Osteocyte (in vitro differentiated cells): ENCODE results near the gene TACC2. TPM values are rescaled to one million over a fixed set of nuclear protein-coding genes. Genes with fewer than 3 reads are reported as not detected.

Experiments
- DNase-seq: peaks from one replicate; pipeline ENCODE4 v3.0.0; 2021; ENCODE audit warnings: mixed read lengths; ENCODE audit not compliant: unreplicated experiment; ENCODE audit errors: extremely low spot score
- H3K27ac Mint-ChIP-seq: one replicate; pipeline ENCODE4 v1.8.0; 2021; ENCODE audit warnings: mild to moderate bottlenecking, mixed read lengths; ENCODE audit not compliant: unreplicated experiment
- H3K27me3 Mint-ChIP-seq: one replicate; pipeline ENCODE4 v1.8.0; 2021; ENCODE audit warnings: mixed read lengths; ENCODE audit not compliant: unreplicated experiment
- H3K36me3 Mint-ChIP-seq: one replicate; pipeline ENCODE4 v1.8.0; 2021; ENCODE audit warnings: mixed read lengths; ENCODE audit not compliant: unreplicated experiment
- H3K4me1 Mint-ChIP-seq: one replicate; pipeline ENCODE4 v1.8.0; 2021; ENCODE audit warnings: mixed read lengths; ENCODE audit not compliant: unreplicated experiment
- H3K4me3 Mint-ChIP-seq: one replicate; pipeline ENCODE4 v1.8.0; 2021; ENCODE audit warnings: mild to moderate bottlenecking, moderate library complexity, mixed read lengths; ENCODE audit not compliant: unreplicated experiment
- H3K9me3 Mint-ChIP-seq: one replicate; pipeline ENCODE4 v1.8.0; 2021; ENCODE audit warnings: mixed read lengths; ENCODE audit not compliant: unreplicated experiment
- CTCF ChIP-seq: fragments of 200-600 bp; sonication (generic); IDR thresholded peaks from 2 replicates; pipeline ENCODE4 v1.5.0; 2021; ENCODE audit warnings: antibody characterized with exemption, mild to moderate bottlenecking, moderate library complexity
- total RNA-seq: library from RNA; stranded (reverse); gene quantifications from 2 replicates; pipeline ENCODE4 v1.2.1, GENCODE V29; 2021

Gene TACC2
- total RNA-seq, 1 donor from 2014 or later: 64.2 TPM

- Mint-ChIP-seq H3K36me3 (no peaks in the 10 kb centered on the region), H3K27ac (no peak overlapping the region), H3K4me1 (peaks cover 24% of the 10 kb centered on the region), H3K27me3 (no peaks in the 10 kb centered on the region), H3K9me3 (no peaks in the 10 kb centered on the region), H3K4me3 (no peak overlapping the region)
- no peak for DNase-seq
- no peak for TF ChIP-seq CTCF
These were observed 60.1 kb downstream of the TACC2 start for GRCh38 chr10:122049076-122049475.

DNA sequence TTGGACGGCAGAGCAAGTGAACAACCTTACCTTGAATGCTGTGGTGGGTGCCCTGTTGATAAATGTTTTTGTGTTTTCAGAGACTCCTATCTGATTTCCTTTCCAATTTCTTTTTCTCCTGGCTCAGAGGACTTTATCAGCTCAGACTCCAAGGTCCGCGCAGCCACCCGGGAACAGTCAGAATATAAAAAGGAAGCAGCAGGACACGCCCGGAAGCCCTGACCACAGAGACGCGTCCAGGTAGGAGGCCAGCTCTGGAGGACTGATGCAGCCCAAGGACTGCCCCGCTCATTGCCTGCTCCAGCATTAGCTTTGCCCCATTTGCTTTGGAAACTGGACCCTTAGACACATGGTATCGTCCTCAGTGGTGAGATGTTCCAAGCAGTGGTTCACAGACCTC is 61.3 kb downstream of the TACC2 start:
- no peak for TF ChIP-seq CTCF
- Mint-ChIP-seq H3K9me3 (no peaks in the 10 kb centered on the region), H3K4me3 (no peak overlapping the region), H3K27me3 (no peaks in the 10 kb centered on the region), H3K36me3 (no peaks in the 10 kb centered on the region), H3K27ac (no peak overlapping the region), H3K4me1 (peaks cover 16% of the 10 kb centered on the region)
- DNase-seq: no peak

- Mint-ChIP-seq H3K4me1 (peaks cover 16% of the 10 kb centered on the region), H3K9me3 (no peaks in the 10 kb centered on the region), H3K27ac (peak overlapping the region; percentile 27), H3K27me3 (no peaks in the 10 kb centered on the region), H3K36me3 (no peaks in the 10 kb centered on the region), H3K4me3 (no peak overlapping the region)
- no peak for TF ChIP-seq CTCF
- DNase-seq: no peak
These were observed 61.8 kb downstream of the TACC2 start for GRCh38 chr10:122050811-122051210.

GRCh38 chr10:122051609-122052385 is 62.8 kb downstream of the TACC2 start:
- peaks cover 16% of the 10 kb centered on the region for H3K4me1 Mint-ChIP-seq

More at GRCh38 chr10:122051609-122052385, 62.8 kb downstream of the TACC2 start:
- Mint-ChIP-seq H3K27ac (peak overlapping the region; percentile 82), H3K4me3 (no peak overlapping the region), H3K27me3 (no peaks in the 10 kb centered on the region), H3K9me3 (no peaks in the 10 kb centered on the region), H3K36me3 (no peaks in the 10 kb centered on the region)
- peak; percentile 88 for DNase-seq
- TF ChIP-seq CTCF: peak; percentile 70
